ENCODE results near the gene TXNDC12.

DNA sequence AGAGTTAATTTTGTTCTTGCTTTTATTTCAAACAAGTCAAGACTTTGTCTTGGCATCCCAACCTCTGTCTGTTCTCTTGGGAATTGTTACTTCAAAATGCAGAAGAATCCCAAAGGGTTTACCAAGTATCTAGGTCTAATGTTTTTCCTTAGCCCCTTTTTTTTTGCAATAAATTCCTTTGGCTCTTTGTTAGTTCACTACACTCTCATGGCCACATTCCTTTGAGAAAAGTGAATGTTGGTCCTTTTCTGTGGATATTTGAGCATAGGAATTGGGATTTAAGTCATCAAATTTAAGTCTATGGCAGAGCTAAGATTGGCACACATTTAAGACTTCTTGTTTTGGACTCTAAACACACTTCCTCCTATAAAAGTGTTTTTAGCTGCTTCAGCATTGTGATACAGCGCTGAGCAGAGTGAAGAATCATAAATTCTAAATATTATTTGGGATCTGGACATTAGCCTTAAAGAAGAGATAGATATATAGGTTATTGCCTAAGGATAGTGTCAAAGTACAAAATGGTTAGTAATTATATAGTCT, 3.0 kb upstream of the TXNDC12 start:
- TF ChIP-seq, protein P1, sequence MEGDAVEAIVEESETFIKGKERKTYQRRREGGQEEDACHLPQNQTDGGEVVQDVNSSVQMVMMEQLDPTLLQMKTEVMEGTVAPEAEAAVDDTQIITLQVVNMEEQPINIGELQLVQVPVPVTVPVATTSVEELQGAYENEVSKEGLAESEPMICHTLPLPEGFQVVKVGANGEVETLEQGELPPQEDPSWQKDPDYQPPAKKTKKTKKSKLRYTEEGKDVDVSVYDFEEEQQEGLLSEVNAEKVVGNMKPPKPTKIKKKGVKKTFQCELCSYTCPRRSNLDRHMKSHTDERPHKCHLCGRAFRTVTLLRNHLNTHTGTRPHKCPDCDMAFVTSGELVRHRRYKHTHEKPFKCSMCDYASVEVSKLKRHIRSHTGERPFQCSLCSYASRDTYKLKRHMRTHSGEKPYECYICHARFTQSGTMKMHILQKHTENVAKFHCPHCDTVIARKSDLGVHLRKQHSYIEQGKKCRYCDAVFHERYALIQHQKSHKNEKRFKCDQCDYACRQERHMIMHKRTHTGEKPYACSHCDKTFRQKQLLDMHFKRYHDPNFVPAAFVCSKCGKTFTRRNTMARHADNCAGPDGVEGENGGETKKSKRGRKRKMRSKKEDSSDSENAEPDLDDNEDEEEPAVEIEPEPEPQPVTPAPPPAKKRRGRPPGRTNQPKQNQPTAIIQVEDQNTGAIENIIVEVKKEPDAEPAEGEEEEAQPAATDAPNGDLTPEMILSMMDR (IDR thresholded peaks at IDR 0.05; ENCODE audit: poor library complexity), result no peak
- no peak for TF ChIP-seq EZH2phosphoT487 (IDR thresholded peaks at IDR 0.05; ENCODE audit: low read depth, severe bottlenecking, unreplicated experiment)
